IMR-90 (cell line): ENCODE results near the gene TCF12. TPM values are rescaled to one million over a fixed set of nuclear protein-coding genes. Genes with fewer than 3 reads are reported as not detected.

Source experiments
- ATAC-seq: fragments of 200-7000 bp; cut with Tn5 transposase; 2 replicates; pipeline ENCODE4 v1.9.1; 2020; ENCODE audit warnings: low read depth, mild to moderate bottlenecking, moderate library complexity
- BruUV-seq: library from RNA; stranded (reverse); fragments of 400-500 nt; replicated peaks from 2 replicates; lab custom pipeline; 2021; lab: Mats Ljungman, UMichigan
- CTCF ChIA-PET: fragments of 300-600 bp; formaldehyde crosslinking; extraction: SDS; loops from one replicate; lab custom pipeline; 2021; ENCODE audit warnings: antibody characterized with exemption; lab: Yijun Ruan, JAX
- POLR2A ChIA-PET: fragments of 300-600 bp; sonication (Branson Sonifier 250); formaldehyde crosslinking; loops from one replicate; lab custom pipeline; 2022; ENCODE audit warnings: antibody characterized with exemption; ENCODE audit not compliant: unreplicated experiment; lab: Charles Lee
- DNase-seq: peaks from one replicate; pipeline ENCODE4 v3.0.0; 2013
- H2AFZ ChIP-seq: replicated peaks from 2 replicates; pipeline ENCODE3; 2013; ENCODE audit warnings: low read length, mild to moderate bottlenecking; ENCODE audit not compliant: poor library complexity
- H2AK5ac ChIP-seq: 2 replicates; pipeline ENCODE4 v1.6.1; 2013; ENCODE audit warnings: low read depth, low read length, inconsistent platforms
- H2AK9ac ChIP-seq: replicated peaks from 2 replicates; pipeline ENCODE3; 2013; ENCODE audit warnings: mild to moderate bottlenecking, low read depth, low read length, moderate library complexity; ENCODE audit not compliant: poor library complexity
- H2BK120ac ChIP-seq: 2 replicates; pipeline ENCODE4 v1.6.1; 2013; ENCODE audit warnings: low read depth, low read length, inconsistent platforms
- H2BK15ac ChIP-seq: 3 replicates; pipeline ENCODE4 v1.6.1; 2013; ENCODE audit warnings: low read depth, low read length, inconsistent platforms
- H2BK20ac ChIP-seq: 2 replicates; pipeline ENCODE4 v1.6.1; 2013; ENCODE audit warnings: low read depth, mild to moderate bottlenecking, inconsistent platforms, low read length, moderate library complexity
- H2BK5ac ChIP-seq: 2 replicates; pipeline ENCODE4 v1.6.1; 2013; ENCODE audit warnings: mild to moderate bottlenecking, low read depth, low read length, inconsistent platforms; ENCODE audit not compliant: poor library complexity, severe bottlenecking
- H3K14ac ChIP-seq: replicated peaks from 2 replicates; pipeline ENCODE4 v1.6.1; 2013; ENCODE audit warnings: low read depth, low read length, inconsistent platforms
- H3K18ac ChIP-seq: 2 replicates; pipeline ENCODE4 v1.6.1; 2013; ENCODE audit warnings: low read depth, low read length, control low read depth
- H3K23ac ChIP-seq: 2 replicates; pipeline ENCODE4 v1.6.1; 2013; ENCODE audit warnings: low read depth, low read length, inconsistent platforms
- H3K27ac ChIP-seq: 2 replicates; pipeline ENCODE4 v1.5.1; 2013; ENCODE audit warnings: mild to moderate bottlenecking, control low read depth, low read length; ENCODE audit not compliant: insufficient read depth
- H3K27me3 ChIP-seq: 2 replicates; pipeline ENCODE4 v1.6.1; 2013; ENCODE audit warnings: low read length; ENCODE audit not compliant: control insufficient read depth, insufficient read depth
- H3K36me3 ChIP-seq: 2 replicates; pipeline ENCODE4 v1.6.1; 2013; ENCODE audit warnings: low read length, mixed read lengths; ENCODE audit not compliant: control insufficient read depth, insufficient read depth
- H3K4ac ChIP-seq: 2 replicates; pipeline ENCODE4 v1.6.1; 2013; ENCODE audit warnings: low read depth, low read length, inconsistent platforms
- H3K4me1 ChIP-seq: 2 replicates; pipeline ENCODE4 v1.6.1; 2013; ENCODE audit warnings: low read length, mixed read lengths; ENCODE audit not compliant: control insufficient read depth, insufficient read depth
- H3K4me2 ChIP-seq: 2 replicates; pipeline ENCODE4 v1.6.1; 2013; ENCODE audit warnings: low read depth, mild to moderate bottlenecking, control low read depth, low read length, moderate library complexity
- H3K4me3 ChIP-seq: 2 replicates; pipeline ENCODE4 v1.5.1; 2013; ENCODE audit warnings: low read depth, mild to moderate bottlenecking, control low read depth, low read length, moderate library complexity; ENCODE audit not compliant: insufficient read depth
- H3K56ac ChIP-seq: 2 replicates; pipeline ENCODE4 v1.6.1; 2013; ENCODE audit warnings: low read length, inconsistent platforms; ENCODE audit not compliant: insufficient read depth; ENCODE audit errors: extremely low read depth
- H3K79me1 ChIP-seq, 2 experiments: 2 replicates each; pipeline ENCODE4 v1.6.1; 2013; ENCODE audit warnings: low read length in 2 of 2, inconsistent platforms in 1 of 2, low read depth in 1 of 2
- H3K9ac ChIP-seq: 2 replicates; pipeline ENCODE4 v1.6.1; 2013; ENCODE audit warnings: low read depth, low read length, control low read depth
- H3K9me1 ChIP-seq: 2 replicates; pipeline ENCODE4 v1.6.1; 2013; ENCODE audit warnings: low read length, inconsistent platforms; ENCODE audit not compliant: insufficient read depth
- H3K9me3 ChIP-seq: 2 replicates; pipeline ENCODE4 v1.6.1; 2013; ENCODE audit warnings: low read length; ENCODE audit not compliant: control insufficient read depth, insufficient read depth
- H4K20me1 ChIP-seq: 2 replicates; pipeline ENCODE4 v1.6.1; 2013; ENCODE audit warnings: low read length, inconsistent platforms; ENCODE audit not compliant: insufficient read depth
- H4K5ac ChIP-seq: 2 replicates; pipeline ENCODE4 v1.6.1; 2013; ENCODE audit warnings: mild to moderate bottlenecking, low read depth, low read length, control low read depth
- H4K8ac ChIP-seq, 2 experiments: 2 replicates each; pipeline ENCODE4 v1.6.1; 2013; ENCODE audit warnings: low read depth in 2 of 2, low read length in 2 of 2, control low read depth in 1 of 2, inconsistent platforms in 1 of 2
- H4K91ac ChIP-seq: 2 replicates; pipeline ENCODE4 v1.6.1; 2013; ENCODE audit warnings: low read depth, low read length, inconsistent platforms; ENCODE audit not compliant: insufficient read depth
- BHLHE40 ChIP-seq: fragments of 150-350 bp; IDR thresholded peaks from 2 replicates; pipeline ENCODE4 v1.6.1; 2016; ENCODE audit warnings: mild to moderate bottlenecking, low read depth, low read length
- CEBPB ChIP-seq: IDR thresholded peaks from 2 replicates; pipeline ENCODE4 v1.6.1; 2012; ENCODE audit warnings: low read depth, low read length, improper control_type of control experiment
- FOS ChIP-seq: fragments of 150-350 bp; IDR thresholded peaks from 2 replicates; pipeline ENCODE4 v1.6.1; 2016; ENCODE audit warnings: low read depth, low read length
- SMC3 ChIP-seq: fragments of 150-350 bp; IDR thresholded peaks from 2 replicates; pipeline ENCODE4 v1.6.1; 2016; ENCODE audit warnings: low read depth, mild to moderate bottlenecking, antibody characterized with exemption, low read length, moderate library complexity
- WGBS, 2 experiments: methylation state at CpG; one replicate each; pipeline versions ENCODE4 v1.1.5 to v1.1.7; 2013; ENCODE audit warnings: missing lambda C conversion rate in 2 of 2; ENCODE audit not compliant: insufficient read length in 1 of 2; ENCODE audit errors: extremely low coverage in 2 of 2; 5-methylcytosine and 5-hydroxymethylcytosine counted together
- dilution Hi-C: fragments of 300-500 bp; cut with HindIII; formaldehyde crosslinking; loops from one replicate; pipeline ENCODE4 v1.14.3; 2018; ENCODE audit warnings: low sequenced_read_pairs; ENCODE audit not compliant: unreplicated experiment
- in situ Hi-C: fragments of 300-500 bp; cut with MboI; formaldehyde crosslinking; loops from 3 replicates; pipeline ENCODE4 v1.14.3; 2019; ENCODE audit warnings: low sequenced_read_pairs, inconsistent platforms, mixed read lengths
- intact Hi-C: fragments of 100-400 bp; cut with micrococcal nuclease; formaldehyde crosslinking; loops from 2 replicates; pipeline ENCODE4 v1.10.0; 2022
- polyA plus RNA-seq, 3 experiments: library from polyadenylated mRNA; depleted of rRNA; stranded (reverse); fragments of >200 nt; gene quantifications; 2 replicates each; pipeline ENCODE4 v1.2.3, GENCODE V29; 2012; ENCODE audit warnings: low replicate concordance in 1 of 3
- total RNA-seq: library from RNA; depleted of rRNA; stranded (reverse); fragments of >200 nt; gene quantifications from 2 replicates; pipeline ENCODE4 v1.2.3, GENCODE V29; 2012

The TCF12 gene
- total and polyA plus RNA-seq, 2 of the 4 experiments (the other 2 are of a cell fraction), result 79.4 to 160 TPM

DNA sequence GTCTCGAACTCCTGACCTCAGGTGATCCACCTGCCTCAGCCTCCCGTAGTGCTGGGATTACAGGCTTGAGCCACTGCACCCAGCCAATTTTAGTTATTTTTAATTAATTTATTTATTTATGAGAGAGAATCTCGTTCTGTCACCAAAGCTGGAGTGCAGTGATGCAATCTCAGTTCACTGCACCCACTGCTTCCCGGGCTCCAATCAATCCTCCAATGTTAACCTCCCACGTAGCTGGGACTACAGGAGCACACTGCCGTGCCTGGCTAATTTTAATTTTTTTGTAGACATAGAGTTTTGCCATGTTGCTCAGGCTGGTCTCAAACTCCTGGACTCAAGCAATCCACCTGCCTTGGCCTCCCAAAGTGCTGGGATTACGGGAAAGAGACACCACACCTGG is 137.9 kb downstream of the TCF12 start:
- no CpG with 5 or more reads among the region's 7 CpGs for WGBS, 2 experiments
- H2BK20ac ChIP-seq, result no peak overlapping the region
- no peak overlapping the region for H3K4ac ChIP-seq
- no peak for DNase-seq
- H3K4me2 ChIP-seq, result no peak overlapping the region
- H2BK15ac ChIP-seq, result no peak overlapping the region
- ATAC-seq, result no peak
- intact Hi-C loops (no loop called here), in situ Hi-C loops (no loop called here), dilution Hi-C loops (no loop called here)
- no peak overlapping the region for H3K18ac ChIP-seq
- H2BK120ac ChIP-seq, result no peak overlapping the region
- H3K27me3 ChIP-seq, result no peaks in the 10 kb centered on the region
- peaks cover 32% of the 10 kb centered on the region; the same call in 1 of the 2 replicates for H4K20me1 ChIP-seq
- no peak overlapping the region for H3K9ac ChIP-seq
- no TSS peak for BruUV-seq
- H4K5ac ChIP-seq, result no peak overlapping the region
- H3K4me1 ChIP-seq, result peaks cover 19% of the 10 kb centered on the region
- ChIA-PET POLR2A (no interaction called here), CTCF (no interaction called here)
- no peak overlapping the region for H2AK9ac ChIP-seq
- H3K14ac ChIP-seq, result no peak overlapping the region
- H2AK5ac ChIP-seq, result no peak overlapping the region
- H2AFZ ChIP-seq, result no peak overlapping the region
- H3K9me3 ChIP-seq, result no peaks in the 10 kb centered on the region
- H4K8ac ChIP-seq, result no peak overlapping the region
- TF ChIP-seq FOS (no peak), SMC3 (no peak), CEBPB (0 out of 2 replicates have a peak, but pooled peaks have one; percentile 24), BHLHE40 (no peak)
- H2BK5ac ChIP-seq, result no peak overlapping the region
- peaks cover 8% of the 10 kb centered on the region for H3K9me1 ChIP-seq
- no peak overlapping the region for H3K27ac ChIP-seq
- peak overlapping the region; percentile 20; the same call in 1 of the 2 replicates for H3K23ac ChIP-seq
- H4K91ac ChIP-seq, result no peak overlapping the region
- no peaks in the 10 kb centered on the region for H3K36me3 ChIP-seq
- no peak overlapping the region for H3K4me3 ChIP-seq
- H3K56ac ChIP-seq, result no peak overlapping the region
- H3K79me1 ChIP-seq, result peaks cover 26 to 58% of the 10 kb centered on the region in 2 experiments
